ENCODE results near the gene TMEM161A.
"Not testable (repeated sequence)": the region's sequence is repeated elsewhere in the genome, so short reads cannot be mapped to it uniquely, and the experiment has no call there.

The TMEM161A gene

GRCh38 chr19:19155495-19156219 is 17.4 kb upstream of the TMEM161A start:
- DNase-seq (ENCODE audit: low read depth): no peak

- no peak for DNase-seq (ENCODE audit: low read depth)
Measured at GRCh38 chr19:19154768-19155494, 16.7 kb upstream of the TMEM161A start.

DNA sequence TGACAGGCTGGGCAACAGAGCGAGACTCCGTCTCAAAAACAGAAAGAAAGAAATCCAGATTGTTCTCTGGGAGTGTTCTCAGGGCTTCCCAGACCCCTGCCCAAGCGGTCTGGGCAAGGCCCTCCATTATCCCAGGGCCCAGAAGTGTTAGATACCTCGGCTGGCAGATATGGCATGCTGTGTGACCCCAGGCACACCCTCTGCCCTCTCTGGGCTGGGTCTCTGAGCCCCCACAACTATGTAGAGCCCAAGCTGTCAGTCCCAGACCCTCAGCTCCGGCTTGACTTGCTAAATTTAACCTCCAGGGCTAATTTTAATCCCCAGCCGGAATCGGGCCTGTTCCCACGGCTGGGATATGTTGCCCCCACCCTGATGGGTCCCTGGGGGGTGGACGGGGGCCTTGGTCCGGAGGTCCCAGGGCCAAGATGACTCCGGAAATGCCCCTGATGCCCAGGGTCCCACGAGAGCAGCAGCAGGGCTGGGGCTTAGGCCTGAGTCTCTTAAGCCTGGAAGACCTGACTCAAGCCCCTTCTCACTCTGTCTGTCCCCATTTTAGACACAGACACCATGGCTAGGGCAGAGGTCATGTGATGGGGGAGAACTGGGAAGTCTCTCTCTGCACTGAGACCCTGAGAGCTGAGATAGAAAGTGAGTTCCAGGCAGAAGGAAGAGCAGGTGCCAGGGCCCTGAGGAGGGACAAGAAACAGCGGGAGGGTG is 14.5 kb upstream of the TMEM161A start:
- no peak for DNase-seq (ENCODE audit: low read depth)

DNA sequence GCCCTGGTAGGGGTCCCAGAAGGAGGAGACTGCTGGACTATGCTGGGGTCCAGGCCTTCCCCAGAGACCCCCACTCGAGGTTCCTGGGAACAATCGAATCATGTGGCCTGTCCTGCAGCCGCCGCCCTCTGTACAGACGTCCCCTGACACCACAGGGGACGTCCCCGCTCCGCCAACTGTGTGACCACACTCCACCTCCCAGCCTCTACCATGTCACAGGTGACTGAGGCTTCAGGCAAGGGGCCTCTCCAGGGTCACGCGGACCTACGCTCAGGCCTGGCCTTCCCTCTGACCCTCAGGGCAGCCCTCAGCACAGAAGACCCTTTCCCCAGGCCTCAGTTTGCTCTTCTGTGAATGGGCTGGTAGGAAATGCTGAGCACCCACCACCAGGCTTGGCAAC is 13.1 kb upstream of the TMEM161A start:
- no peak for DNase-seq (ENCODE audit: low read depth)

GRCh38 chr19:19149435-19149834 is 11.2 kb upstream of the TMEM161A start:
- no peak for DNase-seq (ENCODE audit: low read depth)

GRCh38 chr19:19148504-19148903 is 10.2 kb upstream of the TMEM161A start:
- DNase-seq (ENCODE audit: low read depth): not testable (repeated sequence)

DNA sequence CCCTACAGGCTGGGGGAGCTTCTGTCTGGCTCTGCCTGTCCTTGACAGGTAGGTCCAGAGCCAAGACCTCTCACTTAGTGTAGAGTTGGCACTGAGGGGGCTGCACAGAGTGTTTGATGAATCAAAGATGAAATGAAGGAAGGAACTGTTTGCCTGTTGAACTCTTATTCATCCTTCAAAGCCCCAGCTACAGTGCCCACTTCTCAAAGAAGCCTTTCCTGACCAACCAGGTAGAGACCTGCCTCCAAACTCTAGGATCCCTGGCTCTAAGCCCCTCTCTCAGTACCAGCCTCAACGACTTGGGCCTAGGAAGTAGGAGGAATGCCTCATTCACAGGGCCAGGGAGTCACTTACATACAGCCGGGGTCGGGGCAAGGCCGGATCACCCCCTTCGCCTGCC is 9.1 kb upstream of the TMEM161A start:
- no peak for DNase-seq (ENCODE audit: low read depth)

DNA sequence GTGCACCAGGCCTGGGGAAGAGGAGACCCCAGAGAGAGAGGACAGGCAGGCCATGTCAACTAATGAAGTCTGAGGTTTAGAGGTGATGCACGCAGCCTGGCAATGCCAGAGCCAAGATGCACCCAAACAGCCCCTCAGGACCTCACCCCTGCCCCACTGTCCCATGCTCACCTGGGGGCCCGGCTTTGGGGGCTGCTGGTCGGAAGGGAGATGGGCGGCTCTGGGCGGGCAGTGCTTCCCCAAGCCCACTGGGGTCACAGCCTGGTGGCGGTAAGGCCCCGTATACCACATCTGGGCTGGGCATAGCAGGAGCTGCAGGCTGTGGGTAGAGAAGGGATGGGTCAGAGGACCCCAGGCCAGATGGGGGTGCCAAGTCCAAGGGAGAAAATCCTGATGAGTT is 8.6 kb upstream of the TMEM161A start:
- DNase-seq (ENCODE audit: low read depth): no peak

- DNase-seq (ENCODE audit: low read depth): peak; percentile 81
Measured at GRCh38 chr19:19145684-19146608, 7.7 kb upstream of the TMEM161A start.

DNA sequence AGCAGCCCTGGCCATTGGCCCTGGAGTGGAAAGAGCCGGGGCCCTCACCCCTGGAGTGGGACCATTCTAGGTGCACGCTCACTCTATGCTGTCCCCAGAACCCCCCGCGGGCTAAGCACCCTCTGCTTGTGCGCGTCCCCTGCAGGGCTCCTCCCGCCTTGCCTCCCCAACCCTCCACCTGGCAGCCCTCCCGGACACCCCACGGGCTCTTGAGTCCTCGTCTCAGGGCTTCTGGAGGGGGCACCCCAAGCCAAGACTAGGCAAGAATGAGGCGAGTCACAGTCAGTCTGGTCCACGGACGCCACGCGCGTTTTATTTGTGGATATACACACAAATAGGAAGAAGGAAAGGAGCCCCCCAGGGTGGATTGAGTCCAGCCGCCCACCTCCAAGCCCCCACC is 7.0 kb upstream of the TMEM161A start:
- no peak for DNase-seq (ENCODE audit: low read depth)

GRCh38 chr19:19142347-19142746 is 4.1 kb upstream of the TMEM161A start:
- no peak for DNase-seq (ENCODE audit: low read depth)

- DNase-seq (ENCODE audit: low read depth): no peak
Measured at GRCh38 chr19:19140476-19140875, 2.2 kb upstream of the TMEM161A start.

DNA sequence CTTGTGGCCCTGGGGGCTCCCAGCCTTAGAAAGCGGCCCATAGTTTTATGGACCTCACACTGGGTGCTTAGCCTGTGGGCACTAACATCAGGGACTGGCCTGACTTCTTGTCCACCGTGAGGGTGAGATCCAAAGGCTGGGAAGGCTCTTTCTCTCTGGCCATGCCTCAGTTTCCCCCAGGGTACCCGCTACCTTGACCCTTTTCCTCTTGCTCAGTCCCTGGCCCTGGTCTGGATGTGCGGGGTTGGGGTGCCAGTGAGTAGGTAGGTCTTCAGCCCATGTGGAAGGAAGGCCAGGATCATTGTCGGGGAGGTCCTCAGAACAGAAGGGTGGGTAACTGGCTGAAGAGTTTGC is 1.6 kb upstream of the TMEM161A start:
- no peak for DNase-seq (ENCODE audit: low read depth)

GRCh38 chr19:19137556-19138108 is 646 bp downstream of the TMEM161A start:
- no peak for DNase-seq (ENCODE audit: low read depth)

GRCh38 chr19:19135713-19136112 is 2.6 kb downstream of the TMEM161A start:
- DNase-seq (ENCODE audit: low read depth): not testable (repeated sequence)

DNA sequence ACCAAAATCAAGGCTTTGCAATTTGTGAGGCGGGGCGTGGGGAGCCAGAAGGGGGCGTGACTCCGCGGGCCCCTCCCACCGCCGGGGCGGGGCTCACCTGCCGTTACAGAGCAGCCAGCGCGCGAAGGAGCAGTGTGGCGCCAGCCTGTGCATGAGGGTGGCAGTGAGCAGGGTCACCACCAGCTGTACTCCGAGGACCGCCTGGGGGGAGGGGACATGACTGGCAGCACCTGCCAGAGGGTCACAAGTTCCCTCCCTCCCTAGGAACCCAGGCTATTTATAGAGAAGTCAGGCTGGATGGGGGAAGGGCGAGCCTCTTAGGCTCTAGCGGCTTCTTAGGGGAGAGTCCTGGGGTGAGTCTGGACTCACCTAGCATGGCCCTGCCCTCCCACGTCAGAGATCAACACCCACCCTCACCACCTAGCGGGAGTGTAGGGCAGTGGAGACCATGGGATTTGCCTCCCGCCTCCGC is 3.6 kb downstream of the TMEM161A start:
- DNase-seq (ENCODE audit: low read depth): no peak

GRCh38 chr19:19133985-19134384 is 4.3 kb downstream of the TMEM161A start:
- DNase-seq (ENCODE audit: low read depth): no peak

GRCh38 chr19:19132912-19133311 is 5.4 kb downstream of the TMEM161A start:
- DNase-seq (ENCODE audit: low read depth): no peak

GRCh38 chr19:19131989-19132388 is 6.3 kb downstream of the TMEM161A start:
- no peak for DNase-seq (ENCODE audit: low read depth)

DNA sequence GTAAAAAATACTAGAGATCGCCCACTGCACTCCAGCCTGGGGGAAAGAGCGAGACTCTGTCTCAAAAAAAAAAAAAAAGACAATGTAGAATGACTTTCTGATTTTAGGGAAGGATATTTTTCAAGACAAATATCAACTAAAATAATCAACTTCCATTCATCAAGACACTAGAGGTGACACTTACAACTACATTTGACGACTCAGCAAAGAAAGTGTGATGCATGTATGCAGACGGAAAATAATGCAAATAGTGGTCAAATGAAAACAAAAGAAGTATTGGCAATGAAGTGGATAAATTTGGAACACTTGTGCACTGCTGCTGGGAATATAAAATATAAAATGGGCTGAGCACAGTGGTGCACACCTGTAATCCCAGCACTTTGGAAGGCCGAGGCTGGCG is 12.2 kb downstream of the TMEM161A start:
- DNase-seq (ENCODE audit: low read depth): no peak

DNA sequence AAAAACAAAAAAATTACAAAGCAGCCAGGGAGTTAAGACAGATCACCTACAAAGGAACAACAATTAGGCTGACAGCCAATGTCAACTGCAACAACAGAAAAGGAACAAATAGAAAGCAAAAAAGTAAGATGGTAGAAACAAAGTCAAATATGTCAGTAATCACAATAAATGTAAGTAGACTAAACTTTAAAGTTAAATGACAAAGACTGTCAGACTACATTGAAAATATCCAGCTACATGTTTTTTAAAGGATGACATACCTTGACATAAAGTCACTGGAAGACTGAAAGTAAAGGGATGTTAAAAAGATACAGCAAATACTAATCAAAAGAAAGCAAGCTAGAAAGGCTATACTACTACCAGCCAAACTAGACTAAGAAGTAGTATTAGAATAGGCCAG is 14.9 kb downstream of the TMEM161A start:
- DNase-seq (ENCODE audit: low read depth): no peak

DNA sequence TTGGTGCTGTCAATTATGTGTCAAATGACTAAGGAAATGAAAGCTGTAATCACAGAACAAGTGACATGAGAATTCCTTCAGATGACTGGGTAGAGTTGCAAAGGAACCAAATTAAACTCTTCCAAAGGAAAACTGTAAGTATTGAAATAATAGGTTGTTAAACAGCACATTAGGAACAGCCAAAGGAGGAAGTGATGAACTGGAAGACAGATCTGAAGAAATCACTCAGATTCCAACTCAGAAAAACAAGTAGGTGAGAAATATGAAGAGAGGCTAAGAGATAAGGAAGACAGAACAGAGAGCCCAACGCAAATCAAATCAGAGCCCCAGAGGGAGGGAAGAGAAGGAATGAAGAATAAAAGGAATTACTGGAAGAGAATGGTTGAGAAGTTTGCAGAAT is 15.4 kb downstream of the TMEM161A start:
- no peak for DNase-seq (ENCODE audit: low read depth)

All from activated T-cell treated with anti-CD3 and anti-CD28 coated beads for 24 hours (primary cell).